ENCODE measurements around the gene UTS2B. TPM values are rescaled to one million over a fixed set of nuclear protein-coding genes. Genes with fewer than 3 reads are reported as not detected.

The UTS2B gene
- total and polyA plus RNA-seq, 2 of the 13 experiments (the other 11 are each of a cell fraction or from before 2014, with no cell fraction given) = 0.03 to 0.46 TPM

DNA sequence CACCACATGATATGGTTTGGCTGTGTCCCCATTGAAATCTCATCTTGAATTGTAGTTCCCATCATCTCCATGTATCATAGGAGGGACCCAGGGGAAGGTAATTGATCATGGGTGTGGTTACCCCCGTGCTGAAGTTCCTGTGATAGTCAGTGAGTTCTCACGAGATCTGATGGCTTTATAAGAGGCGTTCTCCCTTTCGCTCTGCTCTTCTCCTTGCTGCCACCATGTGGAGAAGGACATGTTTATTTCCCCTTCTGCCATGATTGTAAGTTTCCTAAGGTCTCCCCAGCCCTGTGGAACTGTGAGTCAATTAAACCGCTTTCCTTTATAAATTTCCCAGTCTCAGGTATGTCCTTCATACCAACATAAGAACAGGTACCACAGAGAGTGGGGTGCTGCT, 109.4 kb downstream of the UTS2B start:
- 42% methylated on average over 5 of the region's 5 CpGs for WGBS (ENCODE audit: low lambda C conversion rate)
- ATAC-seq (peak; percentile 56), FAIRE-seq (peak; percentile 21), DNase-seq (ENCODE audit: low spot score) (peak; percentile 3)
- Histone ChIP-seq H3K4me2 (ENCODE audit: low read depth, low read length) (no peak overlapping the region), H3K9me3 (ENCODE audit: low read length) (peaks cover 8% of the 10 kb centered on the region; the same call in 1 of the 2 replicates), H3K9ac (ENCODE audit: insufficient read depth, low read depth, low read length) (no peak overlapping the region), H3K27ac (ENCODE audit: extremely low read length, insufficient read depth, low read length) (no peak overlapping the region), H3K27me3 (ENCODE audit: control insufficient read depth in 1 of 2, insufficient read depth in 2 of 2, low read length in 2 of 2) (no peaks in the 10 kb centered on the region), H3K4me3 (replicated peaks in 1 of 3; ENCODE audit: insufficient read depth in 1 of 3, low read depth in 2 of 3, low read length in 3 of 3) (no peak overlapping the region), H3K4me1 (ENCODE audit: insufficient read depth, low read length) (no peaks in the 10 kb centered on the region), H3K79me2 (ENCODE audit: insufficient read depth, low read length) (no peaks in the 10 kb centered on the region), H2AFZ (ENCODE audit: low read length) (no peak overlapping the region), H4K20me1 (ENCODE audit: insufficient read depth, low read length) (no peaks in the 10 kb centered on the region), H3K36me3 (replicated peaks in 1 of 2; ENCODE audit: control insufficient read depth in 1 of 2, insufficient read depth in 2 of 2, low read length in 2 of 2) (no peaks in the 10 kb centered on the region)
- POLR2A ChIA-PET = no interaction called here
- intact Hi-C loops (cut with micrococcal nuclease; ENCODE audit: unreplicated experiment) = loop anchor here (1.0 to 10.0 kb wide), 2 partner anchors 85 to 336 kb away; no protein-coding TSS in a partner anchor
- CTCF ChIA-PET (ENCODE audit: low intra/inter-chr PET ratio, low total read pairs) = no interaction called here
- TF ChIP-seq, protein P1, sequence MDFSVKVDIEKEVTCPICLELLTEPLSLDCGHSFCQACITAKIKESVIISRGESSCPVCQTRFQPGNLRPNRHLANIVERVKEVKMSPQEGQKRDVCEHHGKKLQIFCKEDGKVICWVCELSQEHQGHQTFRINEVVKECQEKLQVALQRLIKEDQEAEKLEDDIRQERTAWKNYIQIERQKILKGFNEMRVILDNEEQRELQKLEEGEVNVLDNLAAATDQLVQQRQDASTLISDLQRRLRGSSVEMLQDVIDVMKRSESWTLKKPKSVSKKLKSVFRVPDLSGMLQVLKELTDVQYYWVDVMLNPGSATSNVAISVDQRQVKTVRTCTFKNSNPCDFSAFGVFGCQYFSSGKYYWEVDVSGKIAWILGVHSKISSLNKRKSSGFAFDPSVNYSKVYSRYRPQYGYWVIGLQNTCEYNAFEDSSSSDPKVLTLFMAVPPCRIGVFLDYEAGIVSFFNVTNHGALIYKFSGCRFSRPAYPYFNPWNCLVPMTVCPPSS (IDR thresholded peaks at IDR 0.05) = no peak
- TF ChIP-seq ZNF260 (CRISPR knock-in tag; IDR thresholded peaks at IDR 0.05; ENCODE audit: borderline replicate concordance, low read depth) = no peak
- no peak for TF ChIP-seq REL (CRISPR knock-in tag; conservative IDR thresholded peaks at IDR 0.05)
- peak; percentile 57 for TF ChIP-seq CHD2 (IDR thresholded peaks at IDR 0.05; ENCODE audit: low read depth, low read length)
- no peak for TF ChIP-seq TCF12 (IDR thresholded peaks at IDR 0.05)
- TF ChIP-seq TCF12 (CRISPR knock-in tag; IDR thresholded peaks at IDR 0.05) = no peak
- TF ChIP-seq, protein P2, sequence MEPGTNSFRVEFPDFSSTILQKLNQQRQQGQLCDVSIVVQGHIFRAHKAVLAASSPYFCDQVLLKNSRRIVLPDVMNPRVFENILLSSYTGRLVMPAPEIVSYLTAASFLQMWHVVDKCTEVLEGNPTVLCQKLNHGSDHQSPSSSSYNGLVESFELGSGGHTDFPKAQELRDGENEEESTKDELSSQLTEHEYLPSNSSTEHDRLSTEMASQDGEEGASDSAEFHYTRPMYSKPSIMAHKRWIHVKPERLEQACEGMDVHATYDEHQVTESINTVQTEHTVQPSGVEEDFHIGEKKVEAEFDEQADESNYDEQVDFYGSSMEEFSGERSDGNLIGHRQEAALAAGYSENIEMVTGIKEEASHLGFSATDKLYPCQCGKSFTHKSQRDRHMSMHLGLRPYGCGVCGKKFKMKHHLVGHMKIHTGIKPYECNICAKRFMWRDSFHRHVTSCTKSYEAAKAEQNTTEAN (CRISPR knock-in tag; conservative IDR thresholded peaks at IDR 0.05) = no peak
- no peak for TF ChIP-seq RORA (CRISPR knock-in tag; IDR thresholded peaks at IDR 0.05)
- TF ChIP-seq ZNF674 (CRISPR knock-in tag; IDR thresholded peaks at IDR 0.05; ENCODE audit: low read depth) = no peak
- no peak for TF ChIP-seq ZNF432 (CRISPR knock-in tag; IDR thresholded peaks at IDR 0.05; ENCODE audit: borderline replicate concordance)
- TF ChIP-seq STAG1 (CRISPR knock-in tag; IDR thresholded peaks at IDR 0.05) = peak; percentile 58
- TF ChIP-seq, protein P3, sequence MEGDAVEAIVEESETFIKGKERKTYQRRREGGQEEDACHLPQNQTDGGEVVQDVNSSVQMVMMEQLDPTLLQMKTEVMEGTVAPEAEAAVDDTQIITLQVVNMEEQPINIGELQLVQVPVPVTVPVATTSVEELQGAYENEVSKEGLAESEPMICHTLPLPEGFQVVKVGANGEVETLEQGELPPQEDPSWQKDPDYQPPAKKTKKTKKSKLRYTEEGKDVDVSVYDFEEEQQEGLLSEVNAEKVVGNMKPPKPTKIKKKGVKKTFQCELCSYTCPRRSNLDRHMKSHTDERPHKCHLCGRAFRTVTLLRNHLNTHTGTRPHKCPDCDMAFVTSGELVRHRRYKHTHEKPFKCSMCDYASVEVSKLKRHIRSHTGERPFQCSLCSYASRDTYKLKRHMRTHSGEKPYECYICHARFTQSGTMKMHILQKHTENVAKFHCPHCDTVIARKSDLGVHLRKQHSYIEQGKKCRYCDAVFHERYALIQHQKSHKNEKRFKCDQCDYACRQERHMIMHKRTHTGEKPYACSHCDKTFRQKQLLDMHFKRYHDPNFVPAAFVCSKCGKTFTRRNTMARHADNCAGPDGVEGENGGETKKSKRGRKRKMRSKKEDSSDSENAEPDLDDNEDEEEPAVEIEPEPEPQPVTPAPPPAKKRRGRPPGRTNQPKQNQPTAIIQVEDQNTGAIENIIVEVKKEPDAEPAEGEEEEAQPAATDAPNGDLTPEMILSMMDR (CRISPR knock-in tag; IDR thresholded peaks at IDR 0.05) = peak; percentile 52
- TF ChIP-seq SAFB2 (CRISPR knock-in tag; IDR thresholded peaks at IDR 0.05; ENCODE audit: borderline replicate concordance, low read depth) = no peak
- no peak for TF ChIP-seq MYC (CRISPR knock-in tag; IDR thresholded peaks at IDR 0.05; ENCODE audit: borderline replicate concordance)
- no peak for TF ChIP-seq EHMT2 (IDR thresholded peaks at IDR 0.05; ENCODE audit: borderline replicate concordance, low read depth, low read length)
- peak; percentile 9; the same call in 1 of the 2 replicates for TF ChIP-seq SMC3 (IDR thresholded peaks at IDR 0.05; ENCODE audit: low read length)
- TF ChIP-seq DMAP1 (CRISPR knock-in tag; IDR thresholded peaks at IDR 0.05) = no peak
- TF ChIP-seq POGZ (CRISPR knock-in tag; IDR thresholded peaks at IDR 0.05) = no peak
- no TSS peak for BruUV-seq (replicated peaks)
- in situ Hi-C loops (cut with HindIII; ENCODE audit: extremely low pct_ligation_motif_present, low pct_unique_long_range_greater_than_20kb) = no loop called here
